Activated CD4-positive, alpha-beta T cell treated with anti-CD3 and anti-CD28 coated beads for 36 hours (primary cell): Measurements from ENCODE around the gene SMAD7. TPM values are rescaled to one million over a fixed set of nuclear protein-coding genes. Genes with fewer than 3 reads are reported as not detected.

Source experiments
- ATAC-seq: fragments of 200-7000 bp; cut with Tn5 transposase; one replicate; pipeline ENCODE4 v1.10.0; 2021; ENCODE audit warnings: mild to moderate bottlenecking, moderate library complexity
- CTCF ChIA-PET: fragments of 350-600 bp; sonication (Branson Sonifier 250); formaldehyde crosslinking; loops from one replicate; lab custom pipeline; 2021; ENCODE audit warnings: antibody characterized with exemption; lab: Charles Lee
- POLR2A ChIA-PET: fragments of 350-600 bp; sonication (Branson Sonifier 250); formaldehyde crosslinking; loops from one replicate; lab custom pipeline; 2021; ENCODE audit warnings: antibody characterized with exemption, inconsistent platforms; lab: Charles Lee
- DNase-seq: peaks from one replicate; pipeline ENCODE4 v3.0.0-alpha.2; 2020
- H3K27ac Mint-ChIP-seq: one replicate; pipeline ENCODE4 v1.8.0; 2021; ENCODE audit warnings: mixed read lengths
- H3K27me3 Mint-ChIP-seq: one replicate; pipeline ENCODE4 v1.8.0; 2021; ENCODE audit warnings: mixed read lengths
- H3K36me3 Mint-ChIP-seq: one replicate; pipeline ENCODE4 v1.8.0; 2021; ENCODE audit warnings: low read depth, mixed read lengths
- H3K4me1 Mint-ChIP-seq: one replicate; pipeline ENCODE4 v1.8.0; 2021; ENCODE audit warnings: mixed read lengths
- H3K4me3 Mint-ChIP-seq: one replicate; pipeline ENCODE4 v1.8.0; 2021; ENCODE audit warnings: mild to moderate bottlenecking, moderate library complexity, mixed read lengths
- H3K9me3 Mint-ChIP-seq: one replicate; pipeline ENCODE4 v1.8.0; 2021; ENCODE audit warnings: low read depth, mixed read lengths
- intact Hi-C, 2 experiments: fragments of 100-400 bp; cut with DNase I in 1 of 2; cut with micrococcal nuclease in 1 of 2; formaldehyde crosslinking; loops; one replicate each; pipeline versions ENCODE4 v1.14.2 to v1.15.1; 2022 to 2024; cut with DNase I, micrococcal nuclease
- total RNA-seq, 2 experiments: library from RNA; stranded (reverse); gene quantifications; one replicate each; pipeline ENCODE4 v1.2.3, GENCODE V29; 2021

Gene SMAD7
- total RNA-seq, 2 experiments from 2014 or later: 7.2 to 9.3 TPM

- Mint-ChIP-seq H3K4me1 (peaks cover 46% of the 10 kb centered on the region), H3K9me3 (no peaks in the 10 kb centered on the region), H3K27ac (peak overlapping the region; percentile 85), H3K36me3 (peaks cover 30% of the 10 kb centered on the region), H3K4me3 (peak overlapping the region; percentile 97), H3K27me3 (no peaks in the 10 kb centered on the region)
- ChIA-PET POLR2A (no interaction called here), CTCF (interaction anchor here (0.8 to 1.3 kb wide), 2 partner anchors 16 to 57 kb away, joined by 3 to 4 read pairs; no protein-coding TSS in a partner anchor)
- ATAC-seq (peak; percentile 6), DNase-seq (peak; percentile 59)
- intact Hi-C loops: loop anchor here (1.0 to 5.0 kb wide), 3 partner anchors 16 to 117 kb away; no protein-coding TSS in a partner anchor
These were observed 1.6 kb downstream of the SMAD7 start for GRCh38 chr18:48949050-48949605.

GRCh38 chr18:48948112-48949049 is 2.4 kb downstream of the SMAD7 start:
- ATAC-seq (no peak), DNase-seq (peak; percentile 67)
- ChIA-PET CTCF (interaction anchor here (1.3 to 1.7 kb wide), 3 partner anchors 10 to 24 kb away, joined by 4 to 8 read pairs (median 4); no protein-coding TSS in a partner anchor), POLR2A (no interaction called here)
- peak overlapping the region; percentile 97 for H3K4me3 Mint-ChIP-seq
- no peaks in the 10 kb centered on the region for H3K9me3 Mint-ChIP-seq
- peaks cover 30% of the 10 kb centered on the region for H3K36me3 Mint-ChIP-seq
- peak overlapping the region; percentile 85 for H3K27ac Mint-ChIP-seq
- peaks cover 52% of the 10 kb centered on the region for H3K4me1 Mint-ChIP-seq
- no peaks in the 10 kb centered on the region for H3K27me3 Mint-ChIP-seq
- intact Hi-C loops: loop anchor here (1.0 to 5.0 kb wide), 3 partner anchors 16 to 116 kb away; no protein-coding TSS in a partner anchor

GRCh38 chr18:48947560-48947959 is 3.2 kb downstream of the SMAD7 start:
- no peak for DNase-seq
- H3K27ac Mint-ChIP-seq: peak overlapping the region; percentile 71
- no peak for ATAC-seq
- ChIA-PET CTCF (interaction anchor here (0.7 to 2.1 kb wide), 6 partner anchors 10 to 211 kb away, joined by 3 to 8 read pairs (median 4); no protein-coding TSS in a partner anchor), POLR2A (no interaction called here)
- peak overlapping the region; percentile 97 for H3K4me3 Mint-ChIP-seq
- H3K4me1 Mint-ChIP-seq: peaks cover 58% of the 10 kb centered on the region
- H3K36me3 Mint-ChIP-seq: peaks cover 33% of the 10 kb centered on the region
- intact Hi-C loops: loop anchor here in 1 of 2 experiments (5.0 kb wide), 1 partner anchor 115 kb away; no protein-coding TSS in a partner anchor
- H3K27me3 Mint-ChIP-seq: no peaks in the 10 kb centered on the region
- H3K9me3 Mint-ChIP-seq: no peaks in the 10 kb centered on the region

- H3K27ac Mint-ChIP-seq: no peak overlapping the region
These were observed 3.7 kb downstream of the SMAD7 start for GRCh38 chr18:48947092-48947491.

GRCh38 chr18:48946329-48946835 is 4.4 kb downstream of the SMAD7 start:
- H3K36me3 Mint-ChIP-seq: peaks cover 43% of the 10 kb centered on the region
- H3K4me3 Mint-ChIP-seq: no peak overlapping the region

More at GRCh38 chr18:48947092-48947491, 3.7 kb downstream of the SMAD7 start:
- ATAC-seq (no peak), DNase-seq (no peak)
- Mint-ChIP-seq H3K36me3 (peaks cover 37% of the 10 kb centered on the region), H3K9me3 (no peaks in the 10 kb centered on the region), H3K27me3 (no peaks in the 10 kb centered on the region), H3K4me3 (peak overlapping the region; percentile 97), H3K4me1 (peaks cover 59% of the 10 kb centered on the region)
- intact Hi-C loops: loop anchor here in 1 of 2 experiments (5.0 kb wide), 1 partner anchor 115 kb away; no protein-coding TSS in a partner anchor
- POLR2A ChIA-PET: no interaction called here
- CTCF ChIA-PET: interaction anchor here (0.6 to 2.1 kb wide), 6 partner anchors 9 to 210 kb away, joined by 3 to 8 read pairs (median 4); no protein-coding TSS in a partner anchor

GRCh38 chr18:48945953-48946217 is 4.9 kb downstream of the SMAD7 start:
- POLR2A ChIA-PET: no interaction called here
- H3K27ac Mint-ChIP-seq: no peak overlapping the region
- DNase-seq: no peak
- H3K36me3 Mint-ChIP-seq: peaks cover 45% of the 10 kb centered on the region
- H3K4me1 Mint-ChIP-seq: peaks cover 71% of the 10 kb centered on the region
- H3K4me3 Mint-ChIP-seq: no peak overlapping the region
- H3K9me3 Mint-ChIP-seq: no peaks in the 10 kb centered on the region
- ATAC-seq: no peak
- H3K27me3 Mint-ChIP-seq: no peaks in the 10 kb centered on the region
- CTCF ChIA-PET: interaction anchor here (2.1 kb wide), 1 partner anchor 14 kb away, joined by 5 read pairs; no protein-coding TSS in a partner anchor
- intact Hi-C loops: loop anchor here in 1 of 2 experiments (5.0 kb wide), 1 partner anchor 114 kb away; no protein-coding TSS in a partner anchor

More at GRCh38 chr18:48946329-48946835, 4.4 kb downstream of the SMAD7 start:
- ChIA-PET CTCF (interaction anchor here (0.6 to 2.1 kb wide), 3 partner anchors 8 to 169 kb away, joined by 3 to 8 read pairs (median 5); no protein-coding TSS in a partner anchor), POLR2A (no interaction called here)
- Mint-ChIP-seq H3K9me3 (no peaks in the 10 kb centered on the region), H3K27ac (no peak overlapping the region), H3K27me3 (no peaks in the 10 kb centered on the region), H3K4me1 (peaks cover 66% of the 10 kb centered on the region)
- DNase-seq: no peak
- ATAC-seq: no peak
- intact Hi-C loops: loop anchor here in 1 of 2 experiments (5.0 kb wide), 1 partner anchor 114 kb away; no protein-coding TSS in a partner anchor

GRCh38 chr18:48944634-48945033 is 6.1 kb downstream of the SMAD7 start:
- no peak overlapping the region for H3K4me3 Mint-ChIP-seq
- intact Hi-C loops: loop anchor here in 1 of 2 experiments (5.0 kb wide), 1 partner anchor 112 kb away; no protein-coding TSS in a partner anchor
- H3K27me3 Mint-ChIP-seq: no peaks in the 10 kb centered on the region
- ChIA-PET CTCF (interaction anchor here (0.7 to 1.1 kb wide), 3 partner anchors 9 to 53 kb away, joined by 3 to 4 read pairs (median 4); no protein-coding TSS in a partner anchor), POLR2A (no interaction called here)
- peaks cover 46% of the 10 kb centered on the region for H3K36me3 Mint-ChIP-seq
- ATAC-seq (no peak), DNase-seq (no peak)
- peaks cover 82% of the 10 kb centered on the region for H3K4me1 Mint-ChIP-seq
- H3K27ac Mint-ChIP-seq: no peak overlapping the region
- no peaks in the 10 kb centered on the region for H3K9me3 Mint-ChIP-seq

- H3K4me3 Mint-ChIP-seq: no peak overlapping the region
- POLR2A ChIA-PET: no interaction called here
- no peaks in the 10 kb centered on the region for H3K27me3 Mint-ChIP-seq
- H3K9me3 Mint-ChIP-seq: no peaks in the 10 kb centered on the region
- peaks cover 88% of the 10 kb centered on the region for H3K4me1 Mint-ChIP-seq
- H3K36me3 Mint-ChIP-seq: peaks cover 46% of the 10 kb centered on the region
- no peak for ATAC-seq
- H3K27ac Mint-ChIP-seq: peak overlapping the region; percentile 20
- CTCF ChIA-PET: interaction anchor here (0.7 to 1.1 kb wide), 2 partner anchors 12 to 52 kb away, joined by 3 to 4 read pairs; no protein-coding TSS in a partner anchor
- intact Hi-C loops: no loop called here
- DNase-seq: peak; percentile 5
These were observed 6.8 kb downstream of the SMAD7 start for GRCh38 chr18:48943736-48944527.

GRCh38 chr18:48943333-48943732 is 7.4 kb downstream of the SMAD7 start:
- intact Hi-C loops: no loop called here
- DNase-seq (no peak), ATAC-seq (no peak)
- H3K27me3 Mint-ChIP-seq: no peaks in the 10 kb centered on the region
- H3K9me3 Mint-ChIP-seq: no peaks in the 10 kb centered on the region
- H3K4me1 Mint-ChIP-seq: peaks cover 94% of the 10 kb centered on the region
- no peak overlapping the region for H3K4me3 Mint-ChIP-seq
- peaks cover 47% of the 10 kb centered on the region for H3K36me3 Mint-ChIP-seq
- H3K27ac Mint-ChIP-seq: no peak overlapping the region
- ChIA-PET CTCF (no interaction called here), POLR2A (no interaction called here)

GRCh38 chr18:48942554-48943261 is 8.1 kb downstream of the SMAD7 start:
- POLR2A ChIA-PET: no interaction called here
- DNase-seq (no peak), ATAC-seq (no peak)
- peaks cover 44% of the 10 kb centered on the region for H3K36me3 Mint-ChIP-seq
- peaks cover 94% of the 10 kb centered on the region for H3K4me1 Mint-ChIP-seq
- CTCF ChIA-PET: no interaction called here
- H3K9me3 Mint-ChIP-seq: no peaks in the 10 kb centered on the region
- intact Hi-C loops: no loop called here
- H3K27ac Mint-ChIP-seq: no peak overlapping the region
- no peaks in the 10 kb centered on the region for H3K27me3 Mint-ChIP-seq
- no peak overlapping the region for H3K4me3 Mint-ChIP-seq
